ENCODE measurements around the gene PCDHA3. TPM values are rescaled to one million over a fixed set of nuclear protein-coding genes. Genes with fewer than 3 reads are reported as not detected.
"Not testable (repeated sequence)": the region's sequence is repeated elsewhere in the genome, so short reads cannot be mapped to it uniquely, and the experiment has no call there.

Gene PCDHA3
- total RNA-seq, 1 donor from 2014 or later: 1.3 TPM

- no peaks in the 10 kb centered on the region for H3K4me1 ChIP-seq
- intact Hi-C loops (cut with DNase I): no loop called here
- peaks cover 18% of the 10 kb centered on the region for H3K27me3 ChIP-seq
- ATAC-seq (no peak), DNase-seq (no peak)
- no peak for TF ChIP-seq CTCF (IDR thresholded peaks at IDR 0.05)
- H3K36me3 ChIP-seq: no peaks in the 10 kb centered on the region
- H3K9me3 ChIP-seq: no peaks in the 10 kb centered on the region
- no peak within 1 kb of the TSS for H3K27ac ChIP-seq
- no peak within 1 kb of the TSS for H3K4me3 ChIP-seq
These were observed 40.4 kb downstream of the PCDHA3 start, which contains the start of gene PCDHA8 for GRCh38 chr5:140840978-140841962. TSS of gene PCDHA8 (plus strand) at chr5:140841187. CDS start at chr5:140841322, 135 bp downstream.

- TF ChIP-seq CTCF (IDR thresholded peaks at IDR 0.05): no peak
- Histone ChIP-seq H3K36me3 (no peaks in the 10 kb centered on the region), H3K4me3 (no peak overlapping the region), H3K4me1 (no peaks in the 10 kb centered on the region), H3K27me3 (peaks cover 36% of the 10 kb centered on the region), H3K27ac (no peak overlapping the region), H3K9me3 (no peaks in the 10 kb centered on the region)
- intact Hi-C loops (cut with DNase I): no loop called here
- ATAC-seq: no peak
- no peak for DNase-seq
These were observed 42.2 kb downstream of the PCDHA3 start for GRCh38 chr5:140842798-140843733.

GRCh38 chr5:140848139-140849102 lies 47.6 kb downstream of the PCDHA3 start, which contains the start of gene PCDHA9:
TSS of gene PCDHA9 (plus strand) at chr5:140848382. CDS start at chr5:140848496, 114 bp downstream.
- H3K4me3 ChIP-seq; H3K9me3 ChIP-seq; H3K36me3 ChIP-seq; intact Hi-C loops (cut with DNase I); ATAC-seq; H3K27ac ChIP-seq; H3K4me1 ChIP-seq; DNase-seq: not testable (repeated sequence)
- H3K27me3 ChIP-seq: peaks cover 21% of the 10 kb centered on the region

GRCh38 chr5:140849831-140850634 lies 49.2 kb downstream of the PCDHA3 start:
- DNase-seq; ATAC-seq; H3K36me3 ChIP-seq; intact Hi-C loops (cut with DNase I); H3K4me1 ChIP-seq; H3K27ac ChIP-seq; H3K4me3 ChIP-seq; H3K9me3 ChIP-seq: not testable (repeated sequence)
- H3K27me3 ChIP-seq: peaks cover 28% of the 10 kb centered on the region

Other genes starting within 250 kb of the PCDHA3 start
- 19.4 TPM for gene SRA1, start 243.6 kb upstream of the PCDHA3 start, total RNA-seq
- 25.8 TPM for gene APBB3, start 236.5 kb upstream of the PCDHA3 start, total RNA-seq
- gene SLC35A4, start 236.2 kb upstream of the PCDHA3 start, total RNA-seq: 89.4 TPM
- gene CD14, start 167.9 kb upstream of the PCDHA3 start, total RNA-seq: 127 TPM
- gene TMCO6, start 161.6 kb upstream of the PCDHA3 start, total RNA-seq: 10.7 TPM
- 47.2 TPM for gene NDUFA2, start 153.4 kb upstream of the PCDHA3 start, total RNA-seq
- gene IK, start 153.2 kb upstream of the PCDHA3 start, total RNA-seq: 63.5 TPM
- 23.4 TPM for gene WDR55, start 136.2 kb upstream of the PCDHA3 start, total RNA-seq
- gene DND1, start 127.5 kb upstream of the PCDHA3 start, total RNA-seq: 0.84 TPM
- 46.9 TPM for gene HARS1, start 109.7 kb upstream of the PCDHA3 start, total RNA-seq
- gene HARS2, start 109.6 kb upstream of the PCDHA3 start, total RNA-seq: 23.1 TPM
- gene ZMAT2, start 100.6 kb upstream of the PCDHA3 start, total RNA-seq: 42.3 TPM
- not detected for gene PCDHA1, start 14.9 kb upstream of the PCDHA3 start, total RNA-seq
- 0.35 TPM for gene PCDHA2, start 6.2 kb upstream of the PCDHA3 start, total RNA-seq
- 1.1 TPM for gene PCDHA4, start 6.0 kb downstream of the PCDHA3 start, total RNA-seq
- gene PCDHA5, start 20.6 kb downstream of the PCDHA3 start, total RNA-seq: 0.43 TPM
- 0.64 TPM for gene PCDHA6, start 26.9 kb downstream of the PCDHA3 start, total RNA-seq
- gene PCDHA7, start 33.2 kb downstream of the PCDHA3 start, total RNA-seq: 0.35 TPM
- gene PCDHA8, start 40.1 kb downstream of the PCDHA3 start, total RNA-seq: 0.49 TPM
- gene PCDHA9, start 47.3 kb downstream of the PCDHA3 start, total RNA-seq: 0.20 TPM
- gene PCDHA10, start 54.8 kb downstream of the PCDHA3 start, total RNA-seq: 1.7 TPM
- gene PCDHA11, start 67.9 kb downstream of the PCDHA3 start, total RNA-seq: 0.38 TPM
- 8.8 TPM for gene PCDHA12, start 74.3 kb downstream of the PCDHA3 start, total RNA-seq
- gene PCDHA13, start 81.1 kb downstream of the PCDHA3 start, total RNA-seq: 2.3 TPM
- gene PCDHAC1, start 125.2 kb downstream of the PCDHA3 start, total RNA-seq: 3.7 TPM
- 10.0 TPM for gene PCDHAC2, start 165.4 kb downstream of the PCDHA3 start, total RNA-seq